ENCODE results near the gene LMF2.

- no peak for TF ChIP-seq CTCF (conservative IDR thresholded peaks at IDR 0.05; ENCODE audit: low read depth, low read length)
- no peak for TF ChIP-seq EZH2 (IDR thresholded peaks at IDR 0.05; ENCODE audit: low read length, unreplicated experiment)
- TF ChIP-seq EZH2phosphoT487 (IDR thresholded peaks at IDR 0.05; ENCODE audit: borderline replicate concordance, low read length): no peak
Observed at GRCh38 chr22:50528682-50529415, 21.3 kb upstream of the LMF2 start.
